ENCODE data around the gene DYNLT5. TPM values are rescaled to one million over a fixed set of nuclear protein-coding genes. Genes with fewer than 3 reads are reported as not detected.

DYNLT5 gene
- total RNA-seq, 3 donors from 2014 or later: 0.32 to 1.0 (median 0.33) TPM

GRCh38 chr1:66770240-66770639, 18.0 kb downstream of the DYNLT5 start:
- Histone ChIP-seq H3K4me1 (no peaks in the 10 kb centered on the region), H3K27me3 (no peaks in the 10 kb centered on the region), H3K4me3 (no peak overlapping the region), H3K27ac (no peak overlapping the region), H3K9me3 (no peaks in the 10 kb centered on the region), H3K36me3 (no peaks in the 10 kb centered on the region)
- DNase-seq (ENCODE audit: low spot score in 2 of 2): no peak
- TF ChIP-seq POLR2AphosphoS5 (IDR thresholded peaks at IDR 0.05) (no peak), POLR2A (IDR thresholded peaks at IDR 0.05) (no peak), CTCF (IDR thresholded peaks at IDR 0.05) (no peak)
- intact Hi-C loops (cut with DNase I; ENCODE audit: low total_unique reads): no loop called here

DNA sequence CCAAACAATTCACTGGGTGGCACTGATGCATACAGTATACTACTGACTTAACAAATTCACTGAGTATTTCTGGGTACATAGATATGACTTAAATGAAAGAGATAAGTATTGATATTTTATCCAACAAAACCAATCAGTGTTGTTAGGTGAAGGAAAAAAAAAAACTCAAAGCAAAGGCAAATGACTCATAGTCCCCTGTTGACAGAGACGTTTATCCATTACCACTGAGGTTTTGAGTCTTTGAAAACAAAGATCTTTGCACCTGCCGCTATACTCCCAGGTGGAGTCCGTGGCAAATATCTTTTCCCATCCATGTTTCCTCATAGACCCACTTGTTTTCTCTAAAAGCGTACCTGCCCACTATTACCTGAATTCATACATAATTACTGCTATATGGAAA, 18.4 kb downstream of the DYNLT5 start:
- Histone ChIP-seq H3K27ac (no peak overlapping the region), H3K36me3 (no peaks in the 10 kb centered on the region), H3K4me1 (no peaks in the 10 kb centered on the region), H3K27me3 (no peaks in the 10 kb centered on the region), H3K4me3 (no peak overlapping the region), H3K9me3 (no peaks in the 10 kb centered on the region)
- no peak for DNase-seq (ENCODE audit: low spot score in 2 of 2)
- TF ChIP-seq POLR2AphosphoS5 (IDR thresholded peaks at IDR 0.05) (no peak), POLR2A (IDR thresholded peaks at IDR 0.05) (no peak), CTCF (IDR thresholded peaks at IDR 0.05) (no peak)
- intact Hi-C loops (cut with DNase I; ENCODE audit: low total_unique reads): no loop called here

DNA sequence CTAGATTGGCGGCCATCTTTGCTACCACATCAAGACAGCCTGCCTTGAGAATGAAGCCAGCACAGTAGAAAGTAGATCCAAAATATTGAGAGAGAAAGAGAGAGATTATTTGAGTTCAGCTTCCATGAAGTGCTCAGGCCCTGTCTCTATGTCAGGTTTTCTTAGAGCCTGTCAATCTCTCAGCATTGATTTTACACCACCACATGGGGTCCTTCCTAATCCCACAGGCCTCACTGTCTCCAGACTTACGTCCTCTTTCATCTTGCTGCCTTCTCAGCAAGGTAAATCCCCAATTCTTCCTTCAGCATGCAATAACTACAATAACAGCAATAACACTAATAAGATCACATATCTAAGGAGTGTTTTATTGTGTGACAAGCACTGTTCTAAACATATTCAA, 21.0 kb downstream of the DYNLT5 start:
- H3K9me3 ChIP-seq: no peaks in the 10 kb centered on the region
- no peaks in the 10 kb centered on the region for H3K4me1 ChIP-seq
- no peaks in the 10 kb centered on the region for H3K36me3 ChIP-seq
- intact Hi-C loops (cut with DNase I; ENCODE audit: low total_unique reads): no loop called here
- TF ChIP-seq CTCF (IDR thresholded peaks at IDR 0.05): no peak
- TF ChIP-seq POLR2AphosphoS5 (IDR thresholded peaks at IDR 0.05): no peak
- no peak for TF ChIP-seq POLR2A (IDR thresholded peaks at IDR 0.05)
- H3K27me3 ChIP-seq: no peaks in the 10 kb centered on the region
- no peak overlapping the region for H3K4me3 ChIP-seq
- DNase-seq (ENCODE audit: low spot score in 2 of 2): no peak
- H3K27ac ChIP-seq: no peak overlapping the region

- no peaks in the 10 kb centered on the region for H3K4me1 ChIP-seq
- intact Hi-C loops (cut with DNase I; ENCODE audit: low total_unique reads): no loop called here
- TF ChIP-seq CTCF (IDR thresholded peaks at IDR 0.05): no peak
- no peak for TF ChIP-seq POLR2AphosphoS5 (IDR thresholded peaks at IDR 0.05)
- no peak for TF ChIP-seq POLR2A (IDR thresholded peaks at IDR 0.05)
These were observed 22.2 kb downstream of the DYNLT5 start for GRCh38 chr1:66774438-66774837.

GRCh38 chr1:66775646-66776045, 23.4 kb downstream of the DYNLT5 start:
- no peak for DNase-seq (ENCODE audit: low spot score in 2 of 2)
- intact Hi-C loops (cut with DNase I; ENCODE audit: low total_unique reads): no loop called here
- H3K9me3 ChIP-seq: no peaks in the 10 kb centered on the region
- H3K4me1 ChIP-seq: no peaks in the 10 kb centered on the region
- no peak overlapping the region for H3K27ac ChIP-seq
- TF ChIP-seq POLR2AphosphoS5 (IDR thresholded peaks at IDR 0.05): no peak
- TF ChIP-seq CTCF (IDR thresholded peaks at IDR 0.05): no peak
- no peak for TF ChIP-seq POLR2A (IDR thresholded peaks at IDR 0.05)
- H3K27me3 ChIP-seq: no peaks in the 10 kb centered on the region
- no peaks in the 10 kb centered on the region for H3K36me3 ChIP-seq
- no peak overlapping the region for H3K4me3 ChIP-seq

More at GRCh38 chr1:66774438-66774837, 22.2 kb downstream of the DYNLT5 start:
- H3K9me3 ChIP-seq: no peaks in the 10 kb centered on the region
- no peak overlapping the region for H3K27ac ChIP-seq
- no peak overlapping the region for H3K4me3 ChIP-seq
- no peak for DNase-seq (ENCODE audit: low spot score in 2 of 2)
- no peaks in the 10 kb centered on the region for H3K36me3 ChIP-seq
- H3K27me3 ChIP-seq: no peaks in the 10 kb centered on the region

All from breast epithelium (tissue), 4 donors.